Muscle layer of duodenum (tissue), 2 donors: ENCODE data around the gene GPR25.

Experiments
- H3K27ac ChIP-seq: one replicate; pipeline ENCODE4 v1.7.0; 2013; ENCODE audit warnings: mild to moderate bottlenecking, low read length
- H3K27me3 ChIP-seq: one replicate; pipeline ENCODE4 v1.7.0; 2013; ENCODE audit warnings: low read depth, mild to moderate bottlenecking, control low read depth, low read length
- H3K36me3 ChIP-seq, 2 donors: one replicate each; pipeline ENCODE4 v1.7.0; 2013; ENCODE audit warnings: low read length in 2 of 2, control low read depth in 1 of 2, mild to moderate bottlenecking in 1 of 2; ENCODE audit not compliant: insufficient read depth in 2 of 2, control insufficient read depth in 1 of 2
- H3K4me1 ChIP-seq, 2 donors: one replicate each; pipeline ENCODE4 v1.7.0; 2013; ENCODE audit warnings: low read length in 2 of 2, mild to moderate bottlenecking in 2 of 2, control low read depth in 1 of 2, moderate library complexity in 1 of 2; ENCODE audit not compliant: insufficient read depth in 2 of 2, control insufficient read depth in 1 of 2
- H3K4me3 ChIP-seq, 2 donors: one replicate each; pipeline ENCODE4 v1.7.0; 2013; ENCODE audit warnings: low read length in 2 of 2, low read depth in 1 of 2, mild to moderate bottlenecking in 1 of 2
- H3K9me3 ChIP-seq, 2 donors: one replicate each; pipeline ENCODE4 v1.7.0; 2013; ENCODE audit warnings: low read length in 2 of 2, control low read depth in 1 of 2, mild to moderate bottlenecking in 1 of 2; ENCODE audit not compliant: control insufficient read depth in 1 of 2
- donor health status: healthy.

GPR25 gene

GRCh38 chr1:200889571-200889970 is 16.8 kb downstream of the GPR25 start:
- Histone ChIP-seq H3K27me3 (no peaks in the 10 kb centered on the region), H3K36me3 (no peaks in the 10 kb centered on the region), H3K4me1 (peaks cover 0 to 19% of the 10 kb centered on the region in 2 donors), H3K9me3 (no peaks in the 10 kb centered on the region), H3K4me3 (no peak overlapping the region), H3K27ac (no peak overlapping the region)

- H3K36me3 ChIP-seq, result no peaks in the 10 kb centered on the region
- no peaks in the 10 kb centered on the region for H3K27me3 ChIP-seq
- H3K4me3 ChIP-seq, result no peak overlapping the region
- no peak overlapping the region for H3K27ac ChIP-seq
- H3K4me1 ChIP-seq, result peaks cover 0 to 19% of the 10 kb centered on the region in 2 donors
- no peaks in the 10 kb centered on the region for H3K9me3 ChIP-seq
These were observed 17.2 kb downstream of the GPR25 start for GRCh38 chr1:200890027-200890426.

- no peaks in the 10 kb centered on the region for H3K36me3 ChIP-seq
- no peaks in the 10 kb centered on the region for H3K27me3 ChIP-seq
- peak overlapping the region; percentile 39 for H3K27ac ChIP-seq
These were observed 18.3 kb downstream of the GPR25 start for GRCh38 chr1:200890818-200891773.

GRCh38 chr1:200891774-200892157 is 19.0 kb downstream of the GPR25 start:
- H3K9me3 ChIP-seq, result no peaks in the 10 kb centered on the region
- peak overlapping the region; percentile 39 for H3K27ac ChIP-seq
- peaks cover 0 to 19% of the 10 kb centered on the region in 2 donors for H3K4me1 ChIP-seq
- no peaks in the 10 kb centered on the region for H3K36me3 ChIP-seq
- peak overlapping the region; percentile 60 to 64 for H3K4me3 ChIP-seq
- H3K27me3 ChIP-seq, result no peaks in the 10 kb centered on the region

More at GRCh38 chr1:200890818-200891773, 18.3 kb downstream of the GPR25 start:
- Histone ChIP-seq H3K9me3 (no peaks in the 10 kb centered on the region), H3K4me3 (peak overlapping the region; percentile 60 to 64), H3K4me1 (peaks cover 0 to 19% of the 10 kb centered on the region in 2 donors)

GRCh38 chr1:200892546-200892945 is 19.8 kb downstream of the GPR25 start:
- Histone ChIP-seq H3K27me3 (no peaks in the 10 kb centered on the region), H3K4me1 (peaks cover 0 to 19% of the 10 kb centered on the region in 2 donors), H3K36me3 (no peaks in the 10 kb centered on the region), H3K9me3 (no peaks in the 10 kb centered on the region), H3K27ac (no peak overlapping the region), H3K4me3 (no peak overlapping the region)

- Histone ChIP-seq H3K9me3 (no peaks in the 10 kb centered on the region), H3K36me3 (no peaks in the 10 kb centered on the region), H3K4me1 (peaks cover 0 to 16% of the 10 kb centered on the region in 2 donors), H3K27me3 (no peaks in the 10 kb centered on the region), H3K27ac (peak overlapping the region; percentile 93), H3K4me3 (no peak overlapping the region)
These were observed 20.2 kb downstream of the GPR25 start for GRCh38 chr1:200892958-200893357.

GRCh38 chr1:200893411-200893901 is 20.7 kb downstream of the GPR25 start:
- Histone ChIP-seq H3K9me3 (no peaks in the 10 kb centered on the region), H3K27me3 (no peaks in the 10 kb centered on the region), H3K4me3 (no peak overlapping the region), H3K27ac (peak overlapping the region; percentile 93), H3K36me3 (no peaks in the 10 kb centered on the region), H3K4me1 (peaks cover 0 to 11% of the 10 kb centered on the region in 2 donors)

GRCh38 chr1:200894712-200895442 is 22.1 kb downstream of the GPR25 start, which contains the start of gene INAVA:
Gene INAVA (plus strand): TSS chr1:200894900. CDS start chr1:200898401, 3,501 bp downstream.
- peak within 1 kb of the TSS in 1 of 2 donors; percentile 65 for H3K4me3 ChIP-seq
- peaks cover 0 to 11% of the 10 kb centered on the region in 2 donors for H3K4me1 ChIP-seq

GRCh38 chr1:200895443-200895789 is 22.6 kb downstream of the GPR25 start:
- Histone ChIP-seq H3K27ac (peak overlapping the region; percentile 93), H3K4me1 (peaks cover 0 to 11% of the 10 kb centered on the region in 2 donors), H3K4me3 (peak overlapping the region in 1 of 2 donors; percentile 65), H3K9me3 (no peaks in the 10 kb centered on the region), H3K27me3 (no peaks in the 10 kb centered on the region), H3K36me3 (peaks cover 0 to 3% of the 10 kb centered on the region in 2 donors)

More at GRCh38 chr1:200894712-200895442, 22.1 kb downstream of the GPR25 start, which contains the start of gene INAVA:
- Histone ChIP-seq H3K27me3 (no peaks in the 10 kb centered on the region), H3K27ac (peak within 1 kb of the TSS; percentile 93), H3K9me3 (no peaks in the 10 kb centered on the region), H3K36me3 (no peaks in the 10 kb centered on the region)

- peak overlapping the region; percentile 93 for H3K27ac ChIP-seq
- H3K9me3 ChIP-seq, result no peaks in the 10 kb centered on the region
- peak overlapping the region in 1 of 2 donors; percentile 65 for H3K4me3 ChIP-seq
- peaks cover 0 to 9% of the 10 kb centered on the region in 2 donors for H3K4me1 ChIP-seq
- H3K27me3 ChIP-seq, result no peaks in the 10 kb centered on the region
- peaks cover 0 to 3% of the 10 kb centered on the region in 2 donors for H3K36me3 ChIP-seq
These were observed 23.2 kb downstream of the GPR25 start for GRCh38 chr1:200895801-200896530.
